COLO829 (cell line): ENCODE results near the gene TMEM63A.
"Not testable (repeated sequence)": the region's sequence is repeated elsewhere in the genome, so short reads cannot be mapped to it uniquely, and the experiment has no call there.

Experiments used
- DNase-seq: peaks from one replicate; pipeline ENCODE4 v3.0.0; 2012; ENCODE audit warnings: low spot score

The TMEM63A gene

GRCh38 chr1:225819346-225820192 is 62.6 kb downstream of the TMEM63A start:
- no peak for DNase-seq

GRCh38 chr1:225818229-225818628 is 64.0 kb downstream of the TMEM63A start:
- DNase-seq = no peak

- peak; percentile 74 for DNase-seq
Measured at GRCh38 chr1:225817611-225818061, 64.5 kb downstream of the TMEM63A start.

- no peak for DNase-seq
Measured at GRCh38 chr1:225816643-225817538, 65.3 kb downstream of the TMEM63A start.

- no peak for DNase-seq
Measured at GRCh38 chr1:225815526-225816178, 66.5 kb downstream of the TMEM63A start.

- not testable (repeated sequence) for DNase-seq
Measured at GRCh38 chr1:225815090-225815489, 67.1 kb downstream of the TMEM63A start.

- no peak for DNase-seq
Measured at GRCh38 chr1:225814381-225814780, 67.8 kb downstream of the TMEM63A start.

GRCh38 chr1:225813214-225813964 is 68.8 kb downstream of the TMEM63A start:
- no peak for DNase-seq

- no peak for DNase-seq
Measured at GRCh38 chr1:225812488-225813213, 69.5 kb downstream of the TMEM63A start.

- DNase-seq = no peak
Measured at GRCh38 chr1:225811622-225812487, 70.3 kb downstream of the TMEM63A start.

- DNase-seq = not testable (repeated sequence)
Measured at GRCh38 chr1:225810579-225811538, 71.3 kb downstream of the TMEM63A start.

- peak; percentile 94 for DNase-seq
Measured at GRCh38 chr1:225809842-225810578, 72.2 kb downstream of the TMEM63A start, which contains the start of gene EPHX1. TSS of gene EPHX1 (plus strand) at chr1:225810124. CDS start at chr1:225828730, 18,606 bp downstream.

- DNase-seq = no peak
Measured at GRCh38 chr1:225808136-225808535, 74.0 kb downstream of the TMEM63A start.

GRCh38 chr1:225806736-225807135 is 75.4 kb downstream of the TMEM63A start:
- not testable (repeated sequence) for DNase-seq

- DNase-seq = no peak
Measured at GRCh38 chr1:225806249-225806648, 75.9 kb downstream of the TMEM63A start.

GRCh38 chr1:225801146-225801545 is 81.0 kb downstream of the TMEM63A start:
- not testable (repeated sequence) for DNase-seq

GRCh38 chr1:225796097-225796496 is 86.1 kb downstream of the TMEM63A start:
- DNase-seq = not testable (repeated sequence)
